Measurements from ENCODE around the gene TMEM179B. TPM values are rescaled to one million over a fixed set of nuclear protein-coding genes. Genes with fewer than 3 reads are reported as not detected.

TMEM179B gene
- total and polyA plus RNA-seq, 2 of the 13 experiments (the other 11 are each of a cell fraction or from before 2014, with no cell fraction given), result 24.8 to 25.7 TPM

GRCh38 chr11:62771144-62772021, 15.8 kb upstream of the TMEM179B start, which contains the start of gene TAF6L (continued):
- TF ChIP-seq, protein P1, sequence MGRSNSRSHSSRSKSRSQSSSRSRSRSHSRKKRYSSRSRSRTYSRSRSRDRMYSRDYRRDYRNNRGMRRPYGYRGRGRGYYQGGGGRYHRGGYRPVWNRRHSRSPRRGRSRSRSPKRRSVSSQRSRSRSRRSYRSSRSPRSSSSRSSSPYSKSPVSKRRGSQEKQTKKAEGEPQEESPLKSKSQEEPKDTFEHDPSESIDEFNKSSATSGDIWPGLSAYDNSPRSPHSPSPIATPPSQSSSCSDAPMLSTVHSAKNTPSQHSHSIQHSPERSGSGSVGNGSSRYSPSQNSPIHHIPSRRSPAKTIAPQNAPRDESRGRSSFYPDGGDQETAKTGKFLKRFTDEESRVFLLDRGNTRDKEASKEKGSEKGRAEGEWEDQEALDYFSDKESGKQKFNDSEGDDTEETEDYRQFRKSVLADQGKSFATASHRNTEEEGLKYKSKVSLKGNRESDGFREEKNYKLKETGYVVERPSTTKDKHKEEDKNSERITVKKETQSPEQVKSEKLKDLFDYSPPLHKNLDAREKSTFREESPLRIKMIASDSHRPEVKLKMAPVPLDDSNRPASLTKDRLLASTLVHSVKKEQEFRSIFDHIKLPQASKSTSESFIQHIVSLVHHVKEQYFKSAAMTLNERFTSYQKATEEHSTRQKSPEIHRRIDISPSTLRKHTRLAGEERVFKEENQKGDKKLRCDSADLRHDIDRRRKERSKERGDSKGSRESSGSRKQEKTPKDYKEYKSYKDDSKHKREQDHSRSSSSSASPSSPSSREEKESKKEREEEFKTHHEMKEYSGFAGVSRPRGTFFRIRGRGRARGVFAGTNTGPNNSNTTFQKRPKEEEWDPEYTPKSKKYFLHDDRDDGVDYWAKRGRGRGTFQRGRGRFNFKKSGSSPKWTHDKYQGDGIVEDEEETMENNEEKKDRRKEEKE (IDR thresholded peaks at IDR 0.05), result no peak
- TF ChIP-seq HNF1A (IDR thresholded peaks at IDR 0.05; ENCODE audit: low read depth), result no peak
- no peak for TF ChIP-seq HNF1A (CRISPR knock-in tag; IDR thresholded peaks at IDR 0.05; ENCODE audit: borderline replicate concordance)
- peak; percentile 80; the same call in 1 of the 2 replicates for TF ChIP-seq RXRB (CRISPR knock-in tag; IDR thresholded peaks at IDR 0.05; ENCODE audit: borderline replicate concordance)
- TF ChIP-seq MTA1 (CRISPR knock-in tag; IDR thresholded peaks at IDR 0.05; ENCODE audit: borderline replicate concordance), result peak; percentile 19; the same call in 1 of the 2 replicates
- 0 out of 2 replicates have a peak, but pooled peaks have one; percentile 31 for TF ChIP-seq ZNF558 (CRISPR knock-in tag; IDR thresholded peaks at IDR 0.05; ENCODE audit: borderline replicate concordance)
- peak; percentile 58 for TF ChIP-seq XRCC5 (optimal IDR thresholded peaks at IDR 0.05; ENCODE audit: low read length)
- peak; percentile 99 for TF ChIP-seq ZNF629 (CRISPR knock-in tag; conservative IDR thresholded peaks at IDR 0.05)
- TF ChIP-seq ZEB1 (IDR thresholded peaks at IDR 0.05; ENCODE audit: insufficient replicate concordance, low read depth), result no peak
- TF ChIP-seq NFE2 (CRISPR knock-in tag; IDR thresholded peaks at IDR 0.05), result no peak
- TF ChIP-seq RBFOX2 (IDR thresholded peaks at IDR 0.05; ENCODE audit: low read depth, low read length), result peak; percentile 90
- TF ChIP-seq FOXA1 (IDR thresholded peaks at IDR 0.05), result no peak
- no peak for TF ChIP-seq FOXA1 (CRISPR knock-in tag; IDR thresholded peaks at IDR 0.05)
- TF ChIP-seq, protein P2, sequence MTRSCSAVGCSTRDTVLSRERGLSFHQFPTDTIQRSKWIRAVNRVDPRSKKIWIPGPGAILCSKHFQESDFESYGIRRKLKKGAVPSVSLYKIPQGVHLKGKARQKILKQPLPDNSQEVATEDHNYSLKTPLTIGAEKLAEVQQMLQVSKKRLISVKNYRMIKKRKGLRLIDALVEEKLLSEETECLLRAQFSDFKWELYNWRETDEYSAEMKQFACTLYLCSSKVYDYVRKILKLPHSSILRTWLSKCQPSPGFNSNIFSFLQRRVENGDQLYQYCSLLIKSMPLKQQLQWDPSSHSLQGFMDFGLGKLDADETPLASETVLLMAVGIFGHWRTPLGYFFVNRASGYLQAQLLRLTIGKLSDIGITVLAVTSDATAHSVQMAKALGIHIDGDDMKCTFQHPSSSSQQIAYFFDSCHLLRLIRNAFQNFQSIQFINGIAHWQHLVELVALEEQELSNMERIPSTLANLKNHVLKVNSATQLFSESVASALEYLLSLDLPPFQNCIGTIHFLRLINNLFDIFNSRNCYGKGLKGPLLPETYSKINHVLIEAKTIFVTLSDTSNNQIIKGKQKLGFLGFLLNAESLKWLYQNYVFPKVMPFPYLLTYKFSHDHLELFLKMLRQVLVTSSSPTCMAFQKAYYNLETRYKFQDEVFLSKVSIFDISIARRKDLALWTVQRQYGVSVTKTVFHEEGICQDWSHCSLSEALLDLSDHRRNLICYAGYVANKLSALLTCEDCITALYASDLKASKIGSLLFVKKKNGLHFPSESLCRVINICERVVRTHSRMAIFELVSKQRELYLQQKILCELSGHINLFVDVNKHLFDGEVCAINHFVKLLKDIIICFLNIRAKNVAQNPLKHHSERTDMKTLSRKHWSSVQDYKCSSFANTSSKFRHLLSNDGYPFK (CRISPR knock-in tag; IDR thresholded peaks at IDR 0.05; ENCODE audit: borderline replicate concordance), result peak; percentile 44; the same call in 1 of the 2 replicates
- TF ChIP-seq, protein P3, sequence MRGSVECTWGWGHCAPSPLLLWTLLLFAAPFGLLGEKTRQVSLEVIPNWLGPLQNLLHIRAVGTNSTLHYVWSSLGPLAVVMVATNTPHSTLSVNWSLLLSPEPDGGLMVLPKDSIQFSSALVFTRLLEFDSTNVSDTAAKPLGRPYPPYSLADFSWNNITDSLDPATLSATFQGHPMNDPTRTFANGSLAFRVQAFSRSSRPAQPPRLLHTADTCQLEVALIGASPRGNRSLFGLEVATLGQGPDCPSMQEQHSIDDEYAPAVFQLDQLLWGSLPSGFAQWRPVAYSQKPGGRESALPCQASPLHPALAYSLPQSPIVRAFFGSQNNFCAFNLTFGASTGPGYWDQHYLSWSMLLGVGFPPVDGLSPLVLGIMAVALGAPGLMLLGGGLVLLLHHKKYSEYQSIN (CRISPR knock-in tag; IDR thresholded peaks at IDR 0.05; ENCODE audit: borderline replicate concordance), result no peak
- TF ChIP-seq CREB1 (IDR thresholded peaks at IDR 0.05), result peak; percentile 37
- TF ChIP-seq CREB1 (CRISPR knock-in tag; IDR thresholded peaks at IDR 0.05), result 0 out of 2 replicates have a peak, but pooled peaks have one; percentile 24
- TF ChIP-seq, protein P4, sequence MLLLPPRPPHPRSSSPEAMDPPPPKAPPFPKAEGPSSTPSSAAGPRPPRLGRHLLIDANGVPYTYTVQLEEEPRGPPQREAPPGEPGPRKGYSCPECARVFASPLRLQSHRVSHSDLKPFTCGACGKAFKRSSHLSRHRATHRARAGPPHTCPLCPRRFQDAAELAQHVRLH (CRISPR knock-in tag; IDR thresholded peaks at IDR 0.05; ENCODE audit: borderline replicate concordance, low read depth), result peak; percentile 50; the same call in 1 of the 2 replicates
